ENCODE results near the gene FGR. TPM values are rescaled to one million over a fixed set of nuclear protein-coding genes. Genes with fewer than 3 reads are reported as not detected.

FGR gene
- polyA plus RNA-seq, 1 of the 3 experiments (the other 2 are of a cell fraction), result not detected

DNA sequence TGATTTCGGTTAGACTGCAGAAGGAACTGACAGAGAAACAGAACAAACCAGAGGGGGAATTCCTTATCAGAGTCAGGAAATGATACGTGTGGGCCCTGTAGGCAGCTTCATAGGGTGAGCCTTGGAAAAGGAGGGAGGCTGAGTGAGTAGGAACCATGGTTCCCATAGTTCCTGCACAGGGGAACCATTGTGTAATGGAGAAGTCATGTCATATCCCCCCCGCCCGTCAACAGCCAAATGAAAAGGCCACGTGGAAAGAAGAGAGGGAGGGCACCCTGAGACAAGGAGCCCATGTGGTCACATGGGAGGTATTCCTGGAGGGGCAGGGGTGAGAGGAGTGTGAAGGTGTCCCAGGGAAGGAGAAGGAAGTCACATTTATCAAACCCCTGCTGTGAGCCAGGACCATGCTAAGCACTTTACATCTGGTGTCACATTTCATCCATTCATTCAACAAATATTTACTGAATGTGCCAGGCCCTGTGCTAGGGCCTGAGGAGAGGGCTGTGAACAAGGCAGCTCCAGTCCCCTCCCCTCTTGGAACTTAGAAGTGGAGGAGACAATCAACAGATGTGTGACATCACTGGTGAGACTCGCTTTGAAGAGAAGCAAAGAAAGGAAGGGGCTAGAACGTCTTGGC, 15.7 kb upstream of the FGR start:
- Histone ChIP-seq H4K20me1 (ENCODE audit: insufficient read depth) (no peaks in the 10 kb centered on the region), H3F3A (replicated peaks; ENCODE audit: insufficient read depth) (peaks cover 6% of the 10 kb centered on the region), H3K36me3 (replicated peaks in 1 of 2; ENCODE audit: control insufficient read depth in 1 of 2, insufficient read depth in 2 of 2, low read length in 1 of 2) (no peaks in the 10 kb centered on the region), H3K27me3 (ENCODE audit: insufficient read depth) (no peaks in the 10 kb centered on the region), H3K4me2 (no peak overlapping the region), H3K4me3 (ENCODE audit: low read depth in 2 of 2, low read length in 1 of 2) (no peak overlapping the region), H3K9me2 (no peaks in the 10 kb centered on the region), H3K9ac (no peak overlapping the region), H2AFZ (ENCODE audit: low read depth) (no peak overlapping the region), H3K4me1 (ENCODE audit: control insufficient read depth in 1 of 2, insufficient read depth in 2 of 2, low read depth in 1 of 2, low read length in 1 of 2) (peaks cover 7% of the 10 kb centered on the region in 2 experiments; a peak in 2 of 4 replicates), H3K27ac (ENCODE audit: low read depth in 2 of 2, low read length in 1 of 2) (no peak overlapping the region), H3K9me3 (no peaks in the 10 kb centered on the region), H3K79me2 (ENCODE audit: insufficient read depth) (no peaks in the 10 kb centered on the region)
- 64% methylated on average over 7 of the region's 7 CpGs for WGBS (ENCODE audit: low lambda C conversion rate)
- TF ChIP-seq SMC3 (IDR thresholded peaks at IDR 0.05; ENCODE audit: low read depth, low read length) (no peak), MXI1 (IDR thresholded peaks at IDR 0.05; ENCODE audit: low read depth, low read length) (no peak), FOXJ3 (CRISPR knock-in tag; IDR thresholded peaks at IDR 0.05) (no peak), JUND (IDR thresholded peaks at IDR 0.05) (0 out of 2 replicates have a peak, but pooled peaks have one; percentile 21), POLR2AphosphoS5 (IDR thresholded peaks at IDR 0.05; ENCODE audit: low read depth, low read length) (no peak), RXRA (IDR thresholded peaks at IDR 0.05; ENCODE audit: borderline replicate concordance, low read depth) (no peak), TEAD4 (IDR thresholded peaks at IDR 0.05; ENCODE audit: borderline replicate concordance, insufficient read depth) (no peak), NFIC (IDR thresholded peaks at IDR 0.05; ENCODE audit: borderline replicate concordance) (peak; percentile 13; the same call in 1 of the 2 replicates), GABPA (IDR thresholded peaks at IDR 0.05; ENCODE audit: low read depth) (no peak), RFX5 (IDR thresholded peaks at IDR 0.05; ENCODE audit: low read length) (no peak), GATA2 (CRISPR knock-in tag; IDR thresholded peaks at IDR 0.05) (no peak)
- TF ChIP-seq, protein P1, sequence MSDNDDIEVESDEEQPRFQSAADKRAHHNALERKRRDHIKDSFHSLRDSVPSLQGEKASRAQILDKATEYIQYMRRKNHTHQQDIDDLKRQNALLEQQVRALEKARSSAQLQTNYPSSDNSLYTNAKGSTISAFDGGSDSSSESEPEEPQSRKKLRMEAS (IDR thresholded peaks at IDR 0.05; ENCODE audit: low read depth), result peak; percentile 46; the same call in 1 of the 2 replicates
- TF ChIP-seq, protein P2, sequence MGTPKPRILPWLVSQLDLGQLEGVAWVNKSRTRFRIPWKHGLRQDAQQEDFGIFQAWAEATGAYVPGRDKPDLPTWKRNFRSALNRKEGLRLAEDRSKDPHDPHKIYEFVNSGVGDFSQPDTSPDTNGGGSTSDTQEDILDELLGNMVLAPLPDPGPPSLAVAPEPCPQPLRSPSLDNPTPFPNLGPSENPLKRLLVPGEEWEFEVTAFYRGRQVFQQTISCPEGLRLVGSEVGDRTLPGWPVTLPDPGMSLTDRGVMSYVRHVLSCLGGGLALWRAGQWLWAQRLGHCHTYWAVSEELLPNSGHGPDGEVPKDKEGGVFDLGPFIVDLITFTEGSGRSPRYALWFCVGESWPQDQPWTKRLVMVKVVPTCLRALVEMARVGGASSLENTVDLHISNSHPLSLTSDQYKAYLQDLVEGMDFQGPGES (IDR thresholded peaks at IDR 0.05; ENCODE audit: low read depth, low read length), result no peak
- TF ChIP-seq, protein P3, sequence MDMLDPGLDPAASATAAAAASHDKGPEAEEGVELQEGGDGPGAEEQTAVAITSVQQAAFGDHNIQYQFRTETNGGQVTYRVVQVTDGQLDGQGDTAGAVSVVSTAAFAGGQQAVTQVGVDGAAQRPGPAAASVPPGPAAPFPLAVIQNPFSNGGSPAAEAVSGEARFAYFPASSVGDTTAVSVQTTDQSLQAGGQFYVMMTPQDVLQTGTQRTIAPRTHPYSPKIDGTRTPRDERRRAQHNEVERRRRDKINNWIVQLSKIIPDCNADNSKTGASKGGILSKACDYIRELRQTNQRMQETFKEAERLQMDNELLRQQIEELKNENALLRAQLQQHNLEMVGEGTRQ (IDR thresholded peaks at IDR 0.05; ENCODE audit: borderline replicate concordance, low read depth, low read length), result no peak
- TF ChIP-seq, protein P4, sequence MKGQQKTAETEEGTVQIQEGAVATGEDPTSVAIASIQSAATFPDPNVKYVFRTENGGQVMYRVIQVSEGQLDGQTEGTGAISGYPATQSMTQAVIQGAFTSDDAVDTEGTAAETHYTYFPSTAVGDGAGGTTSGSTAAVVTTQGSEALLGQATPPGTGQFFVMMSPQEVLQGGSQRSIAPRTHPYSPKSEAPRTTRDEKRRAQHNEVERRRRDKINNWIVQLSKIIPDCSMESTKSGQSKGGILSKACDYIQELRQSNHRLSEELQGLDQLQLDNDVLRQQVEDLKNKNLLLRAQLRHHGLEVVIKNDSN (IDR thresholded peaks at IDR 0.05; ENCODE audit: borderline replicate concordance, low read depth), result peak; percentile 4; the same call in 1 of the 2 replicates
- TF ChIP-seq, protein P5, sequence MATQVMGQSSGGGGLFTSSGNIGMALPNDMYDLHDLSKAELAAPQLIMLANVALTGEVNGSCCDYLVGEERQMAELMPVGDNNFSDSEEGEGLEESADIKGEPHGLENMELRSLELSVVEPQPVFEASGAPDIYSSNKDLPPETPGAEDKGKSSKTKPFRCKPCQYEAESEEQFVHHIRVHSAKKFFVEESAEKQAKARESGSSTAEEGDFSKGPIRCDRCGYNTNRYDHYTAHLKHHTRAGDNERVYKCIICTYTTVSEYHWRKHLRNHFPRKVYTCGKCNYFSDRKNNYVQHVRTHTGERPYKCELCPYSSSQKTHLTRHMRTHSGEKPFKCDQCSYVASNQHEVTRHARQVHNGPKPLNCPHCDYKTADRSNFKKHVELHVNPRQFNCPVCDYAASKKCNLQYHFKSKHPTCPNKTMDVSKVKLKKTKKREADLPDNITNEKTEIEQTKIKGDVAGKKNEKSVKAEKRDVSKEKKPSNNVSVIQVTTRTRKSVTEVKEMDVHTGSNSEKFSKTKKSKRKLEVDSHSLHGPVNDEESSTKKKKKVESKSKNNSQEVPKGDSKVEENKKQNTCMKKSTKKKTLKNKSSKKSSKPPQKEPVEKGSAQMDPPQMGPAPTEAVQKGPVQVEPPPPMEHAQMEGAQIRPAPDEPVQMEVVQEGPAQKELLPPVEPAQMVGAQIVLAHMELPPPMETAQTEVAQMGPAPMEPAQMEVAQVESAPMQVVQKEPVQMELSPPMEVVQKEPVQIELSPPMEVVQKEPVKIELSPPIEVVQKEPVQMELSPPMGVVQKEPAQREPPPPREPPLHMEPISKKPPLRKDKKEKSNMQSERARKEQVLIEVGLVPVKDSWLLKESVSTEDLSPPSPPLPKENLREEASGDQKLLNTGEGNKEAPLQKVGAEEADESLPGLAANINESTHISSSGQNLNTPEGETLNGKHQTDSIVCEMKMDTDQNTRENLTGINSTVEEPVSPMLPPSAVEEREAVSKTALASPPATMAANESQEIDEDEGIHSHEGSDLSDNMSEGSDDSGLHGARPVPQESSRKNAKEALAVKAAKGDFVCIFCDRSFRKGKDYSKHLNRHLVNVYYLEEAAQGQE (IDR thresholded peaks at IDR 0.05; ENCODE audit: low read depth, low read length), result no peak
- no peak for DNase-seq
- ChIA-PET POLR2A (no interaction called here), CTCF (interaction anchor here (0.6 to 2.7 kb wide), 4 partner anchors 8 to 293 kb away, joined by 3 to 10 read pairs (median 4); no protein-coding TSS in a partner anchor)
